ENCODE measurements around the gene SH3RF3. TPM values are rescaled to one million over a fixed set of nuclear protein-coding genes. Genes with fewer than 3 reads are reported as not detected.
A peak's percentile ranks its signal among the peaks of the same experiment; 100 is the strongest.

The SH3RF3 gene
- total and polyA plus RNA-seq, 8 donors = 7.0 to 11.1 (median 8.3) TPM

DNA sequence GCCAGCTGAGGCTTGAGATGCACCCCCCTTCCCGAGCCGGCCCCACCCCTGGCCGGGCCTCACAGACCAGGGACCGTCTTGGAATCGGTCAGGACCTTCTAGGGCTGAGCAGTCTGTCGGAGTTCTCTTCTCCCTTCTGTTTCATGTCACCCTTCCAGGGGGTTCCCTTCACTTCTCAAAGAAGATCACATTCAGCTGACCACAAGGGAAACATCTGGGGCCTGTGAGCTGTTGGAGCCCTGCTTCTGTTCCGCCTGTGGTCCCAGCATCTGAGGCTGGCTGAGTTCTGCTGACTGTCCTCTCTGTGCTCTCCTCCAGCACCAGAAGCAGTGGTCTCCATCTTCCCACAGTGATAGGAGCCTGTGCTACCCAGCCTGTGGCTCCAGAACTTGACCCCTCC is 378.2 kb downstream of the SH3RF3 start:
- H3K27me3 ChIP-seq = no peaks in the 10 kb centered on the region
- no peak overlapping the region for H3K27ac ChIP-seq
- DNase-seq (no peak), ATAC-seq (no peak)
- H3K9me3 ChIP-seq = peaks cover 0 to 2% of the 10 kb centered on the region in 2 donors
- TF ChIP-seq CTCF (IDR thresholded peaks at IDR 0.05) = no peak
- intact Hi-C loops (cut with DNase I) = no loop called here
- no peak overlapping the region for H3K4me3 ChIP-seq
- no peaks in the 10 kb centered on the region for H3K4me1 ChIP-seq
- no peaks in the 10 kb centered on the region for H3K36me3 ChIP-seq

GRCh38 chr2:109507828-109508227 is 378.8 kb downstream of the SH3RF3 start:
- Histone ChIP-seq H3K4me1 (no peaks in the 10 kb centered on the region), H3K27me3 (no peaks in the 10 kb centered on the region), H3K36me3 (no peaks in the 10 kb centered on the region), H3K27ac (no peak overlapping the region), H3K4me3 (no peak overlapping the region), H3K9me3 (peaks cover 0 to 2% of the 10 kb centered on the region in 2 donors)
- TF ChIP-seq CTCF (IDR thresholded peaks at IDR 0.05) = no peak
- intact Hi-C loops (cut with DNase I) = no loop called here
- no peak for ATAC-seq
- DNase-seq = no peak

DNA sequence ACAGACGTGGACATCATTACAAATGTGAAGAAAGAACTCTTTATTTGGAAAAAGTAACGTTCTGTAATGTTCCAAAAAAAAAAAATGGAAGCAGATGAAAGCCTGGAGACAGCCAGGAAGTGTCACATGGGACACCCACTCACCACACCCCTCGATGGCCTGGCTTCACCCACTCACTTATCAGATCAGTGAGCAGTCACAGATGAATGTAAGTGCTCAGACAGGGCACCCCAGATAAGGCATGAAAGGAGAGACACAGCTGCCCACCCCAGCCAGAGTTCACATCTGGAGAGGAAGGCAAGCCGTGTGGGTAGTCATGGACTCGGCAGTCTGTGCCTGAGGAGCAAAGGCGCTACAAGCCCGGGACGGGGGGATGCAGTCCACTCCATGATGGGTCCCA is 379.6 kb downstream of the SH3RF3 start:
- DNase-seq (no peak), ATAC-seq (no peak)
- TF ChIP-seq CTCF (IDR thresholded peaks at IDR 0.05) = no peak
- Histone ChIP-seq H3K9me3 (peaks cover 0 to 2% of the 10 kb centered on the region in 2 donors), H3K27me3 (no peaks in the 10 kb centered on the region), H3K4me3 (no peak overlapping the region), H3K36me3 (no peaks in the 10 kb centered on the region), H3K27ac (no peak overlapping the region), H3K4me1 (no peaks in the 10 kb centered on the region)
- intact Hi-C loops (cut with DNase I) = no loop called here

DNA sequence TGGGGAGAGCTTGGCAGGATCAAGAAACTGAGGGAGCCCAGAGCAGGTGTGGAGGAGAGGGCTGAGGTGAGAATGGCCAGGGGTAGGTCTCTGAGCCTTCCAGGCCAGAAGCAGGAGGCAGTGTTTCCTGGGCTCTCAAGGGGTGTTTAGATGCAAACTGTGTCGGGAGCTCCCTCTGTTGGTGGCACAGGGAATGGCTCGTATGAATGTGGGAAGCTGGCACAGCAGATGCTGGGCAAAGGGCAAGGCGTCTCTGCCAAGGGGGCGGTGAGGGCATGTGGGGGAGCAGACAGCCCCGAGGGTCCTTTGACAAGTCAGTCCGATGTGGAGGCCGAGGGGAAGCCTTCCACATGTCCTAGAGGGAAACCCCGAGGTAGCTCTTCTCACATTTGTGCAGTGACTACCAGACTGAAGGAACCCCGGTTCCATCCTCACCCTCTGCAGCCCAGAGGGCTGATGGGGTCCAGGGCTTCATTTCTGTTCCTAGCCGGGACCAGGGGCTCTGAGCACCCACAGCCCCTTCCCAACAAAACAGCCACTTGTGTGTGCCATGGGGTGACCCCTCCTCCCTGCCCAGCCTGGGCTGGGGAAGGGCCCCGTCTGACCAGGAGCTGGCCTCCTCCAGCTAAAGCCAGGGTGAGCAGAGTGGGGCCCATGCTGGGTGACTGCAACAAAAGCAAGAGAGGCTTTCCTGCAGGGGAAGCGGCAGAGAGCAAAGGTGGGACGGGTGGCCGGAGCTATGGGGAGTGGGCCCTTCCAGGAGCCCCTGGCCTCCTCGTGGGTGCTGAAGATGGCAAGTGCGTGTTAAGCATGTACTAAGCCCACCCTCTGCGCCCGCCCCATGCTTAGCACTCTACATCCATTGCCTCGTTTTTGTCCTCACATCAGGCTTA is 381.4 kb downstream of the SH3RF3 start:
- intact Hi-C loops (cut with DNase I) = loop anchor here in 1 of 2 donors (5.0 kb wide), 1 partner anchor 383 kb away; the partner anchor contains the start of gene SH3RF3
- Histone ChIP-seq H3K4me1 (no peaks in the 10 kb centered on the region), H3K4me3 (no peak overlapping the region), H3K27me3 (no peaks in the 10 kb centered on the region), H3K27ac (no peak overlapping the region), H3K36me3 (no peaks in the 10 kb centered on the region), H3K9me3 (peaks cover 0 to 2% of the 10 kb centered on the region in 2 donors)
- TF ChIP-seq CTCF (IDR thresholded peaks at IDR 0.05) = peak; percentile 85 to 91
- ATAC-seq (peak; percentile 90), DNase-seq (peak in 3 of 4 donors; percentile 71 to 81 (median 72))

GRCh38 chr2:109511168-109511567 is 382.2 kb downstream of the SH3RF3 start:
- no peak for TF ChIP-seq CTCF (IDR thresholded peaks at IDR 0.05)
- Histone ChIP-seq H3K9me3 (no peaks in the 10 kb centered on the region), H3K4me1 (no peaks in the 10 kb centered on the region), H3K27ac (no peak overlapping the region), H3K27me3 (no peaks in the 10 kb centered on the region), H3K4me3 (no peak overlapping the region), H3K36me3 (no peaks in the 10 kb centered on the region)
- intact Hi-C loops (cut with DNase I) = loop anchor here in 1 of 2 donors (5.0 kb wide), 1 partner anchor 384 kb away; the partner anchor contains the start of gene SH3RF3
- DNase-seq (no peak), ATAC-seq (no peak)
